ENCODE data around the gene JSRP1. TPM values are rescaled to one million over a fixed set of nuclear protein-coding genes. Genes with fewer than 3 reads are reported as not detected.

Gene JSRP1
- total and polyA plus RNA-seq, 2 donors (not counting 1 experiment from before 2014, with no cell fraction given) = not detected

DNA sequence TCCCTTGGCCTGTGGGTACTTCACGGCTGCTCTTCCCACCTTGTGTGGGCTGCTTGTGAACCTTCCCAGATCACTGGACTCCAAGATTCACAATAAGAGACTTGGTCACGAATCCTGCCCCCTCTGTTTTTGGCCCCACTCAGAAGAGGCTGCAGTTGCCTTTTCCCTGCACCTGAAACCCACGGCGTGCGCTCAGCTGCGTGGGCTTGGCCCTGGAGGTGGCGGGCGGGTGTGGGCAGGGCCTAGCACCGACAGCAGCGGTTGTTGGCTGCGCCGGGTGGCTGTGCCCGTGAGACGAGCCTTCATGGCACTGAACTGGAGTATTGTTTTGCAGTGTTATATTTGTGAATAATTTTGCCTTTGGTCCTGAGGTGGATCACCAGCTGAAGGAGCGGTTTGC, 53.9 kb downstream of the JSRP1 start:
- no peak for DNase-seq (ENCODE audit: low read depth in 2 of 2)
- Histone ChIP-seq H2AFZ (ENCODE audit: low read length) (no peak overlapping the region), H3K4me2 (ENCODE audit: extremely low read depth, insufficient read depth, low read length) (no peak overlapping the region), H4K20me1 (ENCODE audit: control insufficient read depth, extremely low read depth, insufficient read depth, low read length) (no peaks in the 10 kb centered on the region), H3K36me3 (ENCODE audit: control insufficient read depth, insufficient read depth, low read length) (peaks cover 29% of the 10 kb centered on the region), H3K9me3 (ENCODE audit: control insufficient read depth, insufficient read depth, low read depth, low read length) (no peaks in the 10 kb centered on the region), H3K27ac (ENCODE audit: insufficient read depth, low read length) (no peak overlapping the region), H3K9ac (ENCODE audit: insufficient read depth, low read length) (no peak overlapping the region), H3K4me3 (replicated peaks in 1 of 4; ENCODE audit: control extremely low read depth in 1 of 4, insufficient read depth in 1 of 4, low read depth in 3 of 4, low read length in 4 of 4) (no peak overlapping the region), H3K4me1 (ENCODE audit: control insufficient read depth, extremely low read depth, insufficient read depth, low read length) (no peaks in the 10 kb centered on the region), H3K79me2 (ENCODE audit: control insufficient read depth, insufficient read depth, low read length) (peaks cover 52% of the 10 kb centered on the region), H3K27me3 (ENCODE audit: control insufficient read depth, insufficient read depth, low read length) (no peaks in the 10 kb centered on the region)
- TF ChIP-seq EZH2 (IDR thresholded peaks at IDR 0.05; ENCODE audit: low read length, missing control alignments) = no peak
- TF ChIP-seq, protein P1, sequence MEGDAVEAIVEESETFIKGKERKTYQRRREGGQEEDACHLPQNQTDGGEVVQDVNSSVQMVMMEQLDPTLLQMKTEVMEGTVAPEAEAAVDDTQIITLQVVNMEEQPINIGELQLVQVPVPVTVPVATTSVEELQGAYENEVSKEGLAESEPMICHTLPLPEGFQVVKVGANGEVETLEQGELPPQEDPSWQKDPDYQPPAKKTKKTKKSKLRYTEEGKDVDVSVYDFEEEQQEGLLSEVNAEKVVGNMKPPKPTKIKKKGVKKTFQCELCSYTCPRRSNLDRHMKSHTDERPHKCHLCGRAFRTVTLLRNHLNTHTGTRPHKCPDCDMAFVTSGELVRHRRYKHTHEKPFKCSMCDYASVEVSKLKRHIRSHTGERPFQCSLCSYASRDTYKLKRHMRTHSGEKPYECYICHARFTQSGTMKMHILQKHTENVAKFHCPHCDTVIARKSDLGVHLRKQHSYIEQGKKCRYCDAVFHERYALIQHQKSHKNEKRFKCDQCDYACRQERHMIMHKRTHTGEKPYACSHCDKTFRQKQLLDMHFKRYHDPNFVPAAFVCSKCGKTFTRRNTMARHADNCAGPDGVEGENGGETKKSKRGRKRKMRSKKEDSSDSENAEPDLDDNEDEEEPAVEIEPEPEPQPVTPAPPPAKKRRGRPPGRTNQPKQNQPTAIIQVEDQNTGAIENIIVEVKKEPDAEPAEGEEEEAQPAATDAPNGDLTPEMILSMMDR (conservative IDR thresholded peaks at IDR 0.05 in 1 of 2, IDR thresholded peaks at IDR 0.05 in 1 of 2; ENCODE audit: low read depth in 1 of 2, low read length in 2 of 2) = no peak

Other genes starting within 250 kb of the JSRP1 start
- gene BTBD2, start 240.7 kb downstream of the JSRP1 start, total RNA-seq = 54.7 and 70.2 TPM in 2 replicates
- 14.0 and 19.1 TPM in 2 replicates for gene BTBD2, start 240.7 kb downstream of the JSRP1 start, polyA plus RNA-seq
- 367 and 409 TPM in 2 replicates for gene MKNK2, start 205.2 kb downstream of the JSRP1 start, total RNA-seq
- 21.0 and 24.7 TPM in 2 replicates for gene MKNK2, start 205.2 kb downstream of the JSRP1 start, polyA plus RNA-seq
- 12.8 and 17.2 TPM in 2 replicates for gene MOB3A, start 160.1 kb downstream of the JSRP1 start, total RNA-seq
- 34.8 and 37.5 TPM in 2 replicates for gene MOB3A, start 160.1 kb downstream of the JSRP1 start, polyA plus RNA-seq
- 0.26 and 1.3 TPM in 2 replicates for gene IZUMO4, start 159.5 kb downstream of the JSRP1 start, total RNA-seq
- gene IZUMO4, start 159.5 kb downstream of the JSRP1 start, polyA plus RNA-seq = 0.56 and 0.77 TPM in 2 replicates
- 88.9 and 99.9 TPM in 2 replicates for gene AP3D1, start 104.9 kb downstream of the JSRP1 start, total RNA-seq
- gene AP3D1, start 104.9 kb downstream of the JSRP1 start, polyA plus RNA-seq = 68.0 and 103 TPM in 2 replicates
- gene DOT1L, start 92.5 kb downstream of the JSRP1 start, total RNA-seq = 2.8 and 3.1 TPM in 2 replicates
- gene DOT1L, start 92.5 kb downstream of the JSRP1 start, polyA plus RNA-seq = 5.4 and 7.3 TPM in 2 replicates
- gene PLEKHJ1, start 20.1 kb downstream of the JSRP1 start, total RNA-seq = 46.0 and 61.3 TPM in 2 replicates
- 34.9 and 41.3 TPM in 2 replicates for gene PLEKHJ1, start 20.1 kb downstream of the JSRP1 start, polyA plus RNA-seq
- 23.1 and 31.5 TPM in 2 replicates for gene SF3A2, start 19.6 kb downstream of the JSRP1 start, total RNA-seq
- gene SF3A2, start 19.6 kb downstream of the JSRP1 start, polyA plus RNA-seq = 11.1 and 14.8 TPM in 2 replicates
- gene AMH, start 7.1 kb downstream of the JSRP1 start, total RNA-seq = 0.26 and 0.33 TPM in 2 replicates
- gene AMH, start 7.1 kb downstream of the JSRP1 start, polyA plus RNA-seq = 0.03 and 0.07 TPM in 2 replicates
- not detected in 2 replicates for gene PEAK3, start 25.8 kb upstream of the JSRP1 start, total RNA-seq
- gene PEAK3, start 25.8 kb upstream of the JSRP1 start, polyA plus RNA-seq = not detected in 2 replicates
- gene LINGO3, start 51.7 kb upstream of the JSRP1 start, total RNA-seq = not detected in 2 replicates
- not detected in 2 replicates for gene LINGO3, start 51.7 kb upstream of the JSRP1 start, polyA plus RNA-seq
- gene LSM7, start 72.2 kb upstream of the JSRP1 start, total RNA-seq = 43.1 and 61.6 TPM in 2 replicates
- gene LSM7, start 72.2 kb upstream of the JSRP1 start, polyA plus RNA-seq = 182 and 233 TPM in 2 replicates
- gene SPPL2B, start 72.3 kb upstream of the JSRP1 start, total RNA-seq = 18.0 and 23.8 TPM in 2 replicates
- gene SPPL2B, start 72.3 kb upstream of the JSRP1 start, polyA plus RNA-seq = 10.7 and 16.0 TPM in 2 replicates
- gene TMPRSS9, start 103.8 kb upstream of the JSRP1 start, total RNA-seq = under 0.01 TPM in 1 of 2 replicates, not detected in the other
- not detected in 2 replicates for gene TMPRSS9, start 103.8 kb upstream of the JSRP1 start, polyA plus RNA-seq
- gene TIMM13, start 171.2 kb upstream of the JSRP1 start, total RNA-seq = 23.9 and 27.6 TPM in 2 replicates
- gene TIMM13, start 171.2 kb upstream of the JSRP1 start, polyA plus RNA-seq = 14.1 and 19.5 TPM in 2 replicates
- 47.0 and 56.3 TPM in 2 replicates for gene LMNB2, start 200.5 kb upstream of the JSRP1 start, total RNA-seq
- 41.6 and 94.8 TPM in 2 replicates for gene LMNB2, start 200.5 kb upstream of the JSRP1 start, polyA plus RNA-seq
- gene GADD45B, start 219.7 kb upstream of the JSRP1 start, total RNA-seq = 16.4 and 32.5 TPM in 2 replicates
- 61.7 and 72.8 TPM in 2 replicates for gene GADD45B, start 219.7 kb upstream of the JSRP1 start, polyA plus RNA-seq

Data from fibroblast of lung (primary cell).